Measurements from ENCODE around the gene PDE4D.

The PDE4D gene

DNA sequence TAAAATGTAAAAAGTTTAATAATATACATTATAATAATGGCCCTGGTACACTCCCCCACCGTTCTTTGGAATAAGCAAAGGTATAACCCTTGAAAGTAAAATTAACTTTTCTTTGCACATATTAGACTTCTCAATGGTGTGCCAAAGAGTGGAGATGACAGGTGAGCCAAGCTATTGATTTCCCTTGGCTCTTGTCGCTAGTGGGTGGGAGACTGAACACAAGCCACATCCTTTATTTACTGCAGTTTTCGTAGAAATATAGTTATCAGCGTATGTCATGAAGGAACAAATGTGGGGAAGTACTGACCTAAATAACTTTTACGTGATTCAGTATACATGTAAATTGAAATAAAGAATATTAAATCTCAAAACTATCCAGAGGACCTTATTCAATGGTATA is 761.4 kb downstream of the PDE4D start:
- no peak overlapping the region for H3K4me3 ChIP-seq (ENCODE audit: low read length)
- no peak for TF ChIP-seq CTCF (IDR thresholded peaks at IDR 0.05; ENCODE audit: insufficient read depth, low read depth, low read length, missing control alignments)
- DNase-seq (ENCODE audit: low read depth), result no peak

DNA sequence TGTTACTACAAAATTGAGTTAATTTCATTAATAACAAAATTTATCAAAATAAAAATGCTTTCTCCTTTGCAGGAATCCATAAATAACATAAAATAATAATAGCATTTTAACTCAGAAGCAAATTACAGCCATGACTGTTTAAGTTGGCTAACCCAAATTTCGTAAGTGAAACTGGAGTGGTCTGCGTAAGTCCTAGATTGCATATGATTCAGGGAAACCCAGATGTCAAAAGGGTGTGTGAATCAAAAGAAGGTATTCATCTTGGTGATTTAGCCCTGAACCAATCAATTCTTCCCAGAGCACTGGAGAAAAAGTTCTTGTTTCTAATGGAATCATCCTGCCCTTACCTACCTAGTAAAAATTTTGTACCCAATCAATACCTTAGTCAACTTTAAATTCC is 763.1 kb downstream of the PDE4D start:
- no peak for TF ChIP-seq CTCF (IDR thresholded peaks at IDR 0.05; ENCODE audit: insufficient read depth, low read depth, low read length, missing control alignments)
- DNase-seq (ENCODE audit: low read depth), result peak; percentile 41
- H3K4me3 ChIP-seq (ENCODE audit: low read length), result no peak overlapping the region

GRCh38 chr5:59128646-59129290 is 764.8 kb downstream of the PDE4D start:
- H3K4me3 ChIP-seq (ENCODE audit: low read length), result no peak overlapping the region
- no peak for DNase-seq (ENCODE audit: low read depth)

GRCh38 chr5:59126708-59127573 is 766.6 kb downstream of the PDE4D start:
- H3K4me3 ChIP-seq (ENCODE audit: low read length), result no peak overlapping the region
- no peak for TF ChIP-seq CTCF (IDR thresholded peaks at IDR 0.05; ENCODE audit: insufficient read depth, low read depth, low read length, missing control alignments)
- DNase-seq (ENCODE audit: low read depth), result no peak

More at GRCh38 chr5:59128646-59129290, 764.8 kb downstream of the PDE4D start:
- no peak for TF ChIP-seq CTCF (IDR thresholded peaks at IDR 0.05; ENCODE audit: insufficient read depth, low read depth, low read length, missing control alignments)

GRCh38 chr5:59126016-59126707 is 767.4 kb downstream of the PDE4D start:
- no peak for TF ChIP-seq CTCF (IDR thresholded peaks at IDR 0.05; ENCODE audit: insufficient read depth, low read depth, low read length, missing control alignments)
- H3K4me3 ChIP-seq (ENCODE audit: low read length), result no peak overlapping the region
- DNase-seq (ENCODE audit: low read depth), result no peak

DNA sequence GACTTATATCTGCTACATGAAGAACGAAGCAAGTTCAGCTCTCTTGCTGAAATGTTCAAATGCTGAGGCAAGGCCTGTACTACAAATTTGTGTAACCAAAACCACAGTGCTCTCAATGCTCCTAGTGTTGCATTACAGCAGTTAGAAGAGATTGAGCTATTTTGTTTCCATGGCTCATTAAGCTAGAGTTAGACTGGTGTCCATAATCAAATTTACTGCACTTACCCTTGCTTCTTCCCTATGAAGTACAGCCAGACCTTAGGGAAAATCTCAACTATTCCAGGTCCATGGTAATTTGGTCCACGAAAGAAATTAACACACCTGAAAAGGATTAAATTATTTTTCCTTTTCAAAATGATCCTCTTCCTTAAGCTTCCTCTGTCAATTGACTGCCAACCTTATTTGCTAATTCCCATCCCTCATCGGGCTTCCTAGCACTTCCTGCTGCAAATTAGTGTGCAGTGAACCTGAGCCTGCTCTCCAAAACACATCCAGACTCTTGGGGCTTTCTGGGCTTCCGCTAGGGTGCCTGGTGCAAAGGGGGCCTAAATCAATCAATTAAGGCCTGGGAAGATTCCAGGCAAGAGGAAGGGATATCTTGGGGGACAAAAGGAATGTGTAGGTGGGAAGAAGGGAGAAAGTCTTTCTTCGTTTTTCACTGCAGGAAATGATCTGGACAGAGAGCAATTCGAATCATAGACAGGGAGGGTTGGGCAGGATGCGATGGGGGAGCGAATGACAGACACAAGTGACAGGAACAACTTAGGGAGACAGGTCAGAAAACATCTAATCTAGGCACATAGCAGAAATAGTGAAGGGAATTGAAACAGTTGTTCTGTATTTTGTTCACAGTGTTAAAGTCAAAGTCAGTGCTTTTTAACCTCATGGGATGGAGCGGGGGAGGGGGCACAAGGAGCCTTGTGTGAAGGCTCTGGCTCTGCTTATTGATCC is 768.2 kb downstream of the PDE4D start:
- DNase-seq (ENCODE audit: low read depth), result no peak
- TF ChIP-seq CTCF (IDR thresholded peaks at IDR 0.05; ENCODE audit: insufficient read depth, low read depth, low read length, missing control alignments), result no peak
- no peak overlapping the region for H3K4me3 ChIP-seq (ENCODE audit: low read length)

Data from epithelial cell of esophagus (primary cell).